Vagina (tissue), 2 donors: ENCODE data around the gene PPP2R5C.

Source experiments
- POLR2A ChIP-seq, 2 donors: fragments of 450-650 bp; IDR thresholded peaks; one replicate each; pipeline ENCODE4 v1.6.1; 2017; ENCODE audit warnings: antibody characterized with exemption in 2 of 2, mild to moderate bottlenecking in 2 of 2, moderate library complexity in 2 of 2
- POLR2AphosphoS5 ChIP-seq, 2 donors: sonication (generic); formaldehyde crosslinking; IDR thresholded peaks; one replicate each; pipeline ENCODE4 v1.9.0; 2017; ENCODE audit warnings: antibody characterized with exemption in 2 of 2, mild to moderate bottlenecking in 2 of 2, low read depth in 1 of 2; ENCODE audit not compliant: insufficient read depth in 1 of 2

GRCh38 chr14:101954501-101954900 is 193.0 kb downstream of the PPP2R5C start:
- TF ChIP-seq POLR2A (IDR thresholded peaks at IDR 0.05) (no peak), POLR2AphosphoS5 (IDR thresholded peaks at IDR 0.05; ENCODE audit: insufficient read depth in 1 of 2, low read depth in 1 of 2) (no peak)
